Measurements from ENCODE around the gene SLC27A1. TPM values are rescaled to one million over a fixed set of nuclear protein-coding genes. Genes with fewer than 3 reads are reported as not detected.

Gene SLC27A1
- total RNA-seq, 1 donor from 2014 or later, result 9.5 TPM

DNA sequence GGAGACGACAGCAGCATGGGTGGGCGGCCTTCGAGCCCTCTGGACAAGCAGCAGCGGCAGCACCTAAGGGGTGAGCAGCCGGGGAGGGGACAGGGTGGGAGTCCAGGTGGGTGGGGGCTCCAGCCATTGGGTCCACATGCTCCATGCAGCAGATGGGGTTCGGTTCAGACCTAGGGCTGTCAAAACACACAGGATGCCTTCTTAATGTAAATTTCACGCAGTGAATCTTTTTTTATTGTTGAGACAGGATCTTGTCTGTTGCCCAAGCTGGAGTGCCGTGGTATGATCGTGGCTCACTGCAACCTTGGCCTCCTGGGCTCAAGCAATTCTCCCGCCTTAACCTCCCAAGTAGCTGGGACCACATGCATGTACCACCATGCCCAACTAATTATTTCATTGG lies 57.0 kb downstream of the SLC27A1 start:
- no peaks in the 10 kb centered on the region for H3K27me3 ChIP-seq (ENCODE audit: insufficient read depth, low read length)
- no peak overlapping the region for H2AFZ ChIP-seq (ENCODE audit: low read depth, low read length)
- H3K9me3 ChIP-seq (ENCODE audit: insufficient read depth, low read depth, low read length), result peaks cover 6% of the 10 kb centered on the region
- H3K27ac ChIP-seq (ENCODE audit: low read depth, low read length), result no peak overlapping the region
- Mint-ChIP-seq H3K4me3 (ENCODE audit: unreplicated experiment) (no peak overlapping the region), H3K9me3 (ENCODE audit: unreplicated experiment) (peaks cover 5% of the 10 kb centered on the region), H3K27ac (ENCODE audit: unreplicated experiment) (no peak overlapping the region), H3K27me3 (ENCODE audit: low read depth, unreplicated experiment) (peaks cover 13% of the 10 kb centered on the region), H3K4me1 (ENCODE audit: low read depth, unreplicated experiment) (no peaks in the 10 kb centered on the region), H3K36me3 (ENCODE audit: low read depth, unreplicated experiment) (peaks cover 9% of the 10 kb centered on the region)
- no peak overlapping the region for H3K9ac ChIP-seq (ENCODE audit: low read length)
- H3K4me2 ChIP-seq (ENCODE audit: low read length), result no peak overlapping the region
- H3K79me2 ChIP-seq (ENCODE audit: insufficient read depth, low read length), result no peaks in the 10 kb centered on the region
- H4K20me1 ChIP-seq (ENCODE audit: insufficient read depth, low read length), result no peaks in the 10 kb centered on the region
- H3K4me3 ChIP-seq (ENCODE audit: insufficient read depth, low read depth, low read length), result no peak overlapping the region
- FAIRE-seq (no peak), DNase-seq (ENCODE audit: low read depth) (no peak)
- H3K4me1 ChIP-seq (ENCODE audit: insufficient read depth, low read length), result no peaks in the 10 kb centered on the region
- TF ChIP-seq, protein P1, sequence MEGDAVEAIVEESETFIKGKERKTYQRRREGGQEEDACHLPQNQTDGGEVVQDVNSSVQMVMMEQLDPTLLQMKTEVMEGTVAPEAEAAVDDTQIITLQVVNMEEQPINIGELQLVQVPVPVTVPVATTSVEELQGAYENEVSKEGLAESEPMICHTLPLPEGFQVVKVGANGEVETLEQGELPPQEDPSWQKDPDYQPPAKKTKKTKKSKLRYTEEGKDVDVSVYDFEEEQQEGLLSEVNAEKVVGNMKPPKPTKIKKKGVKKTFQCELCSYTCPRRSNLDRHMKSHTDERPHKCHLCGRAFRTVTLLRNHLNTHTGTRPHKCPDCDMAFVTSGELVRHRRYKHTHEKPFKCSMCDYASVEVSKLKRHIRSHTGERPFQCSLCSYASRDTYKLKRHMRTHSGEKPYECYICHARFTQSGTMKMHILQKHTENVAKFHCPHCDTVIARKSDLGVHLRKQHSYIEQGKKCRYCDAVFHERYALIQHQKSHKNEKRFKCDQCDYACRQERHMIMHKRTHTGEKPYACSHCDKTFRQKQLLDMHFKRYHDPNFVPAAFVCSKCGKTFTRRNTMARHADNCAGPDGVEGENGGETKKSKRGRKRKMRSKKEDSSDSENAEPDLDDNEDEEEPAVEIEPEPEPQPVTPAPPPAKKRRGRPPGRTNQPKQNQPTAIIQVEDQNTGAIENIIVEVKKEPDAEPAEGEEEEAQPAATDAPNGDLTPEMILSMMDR (IDR thresholded peaks at IDR 0.05; ENCODE audit: insufficient read depth, low read depth, low read length), result no peak
- no peak for TF ChIP-seq EZH2 (IDR thresholded peaks at IDR 0.05; ENCODE audit: insufficient read depth, low read length)
- H3K36me3 ChIP-seq (ENCODE audit: insufficient read depth, low read length), result no peaks in the 10 kb centered on the region

- no peak for FAIRE-seq
- H3K9ac ChIP-seq (ENCODE audit: low read length), result no peak overlapping the region
- TF ChIP-seq, protein P1 (IDR thresholded peaks at IDR 0.05; ENCODE audit: insufficient read depth, low read depth, low read length), result no peak
- TF ChIP-seq EZH2 (IDR thresholded peaks at IDR 0.05; ENCODE audit: insufficient read depth, low read length), result no peak
These were observed 58.3 kb downstream of the SLC27A1 start for GRCh38 chr19:17528610-17529009.

DNA sequence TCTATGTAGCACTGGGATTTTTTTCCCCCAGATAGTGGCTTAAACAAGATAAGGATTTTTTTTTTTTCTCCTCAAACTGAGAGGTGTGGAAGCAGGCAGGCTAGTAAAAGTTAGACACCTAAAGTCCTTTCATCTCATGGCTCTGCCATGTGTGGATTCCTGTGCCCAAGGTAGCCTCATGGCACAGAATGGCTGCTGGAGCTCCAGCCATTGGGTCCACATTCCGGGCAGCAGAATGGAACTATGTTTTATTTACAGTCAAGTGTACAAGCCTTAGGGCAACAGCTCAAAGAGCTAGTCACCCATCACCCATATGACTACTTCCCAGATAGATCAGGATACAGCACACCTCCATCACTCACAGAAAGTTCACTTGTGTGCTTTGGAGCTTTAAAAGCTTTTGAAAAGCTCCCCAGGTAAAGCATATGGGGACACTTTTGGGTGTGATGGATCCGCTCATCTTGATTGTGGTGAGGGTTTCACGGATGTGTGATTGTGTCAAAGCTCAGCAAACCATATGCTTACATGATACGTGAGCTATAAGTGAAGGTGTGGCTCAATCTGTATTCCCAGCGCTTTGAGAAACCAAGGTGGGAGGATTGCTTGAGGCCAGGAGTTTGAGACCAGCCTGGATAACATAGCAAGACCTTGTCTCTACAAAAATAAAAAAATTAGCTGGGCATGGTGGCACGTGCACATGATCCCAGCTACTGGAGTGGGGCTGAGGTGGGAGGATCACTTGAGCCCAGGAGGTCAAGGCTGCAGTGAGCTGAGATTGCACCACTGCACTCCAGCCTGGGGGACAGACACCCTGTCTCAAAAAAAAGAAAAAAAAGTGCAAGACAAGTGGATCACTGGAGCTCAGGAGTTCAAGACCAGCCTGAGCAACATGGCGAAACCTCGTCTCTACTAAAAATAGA lies 59.2 kb downstream of the SLC27A1 start:
- Mint-ChIP-seq H3K27me3 (ENCODE audit: low read depth, unreplicated experiment) (peaks cover 15% of the 10 kb centered on the region), H3K36me3 (ENCODE audit: low read depth, unreplicated experiment) (peaks cover 6% of the 10 kb centered on the region), H3K9me3 (ENCODE audit: unreplicated experiment) (peaks cover 5% of the 10 kb centered on the region), H3K27ac (ENCODE audit: unreplicated experiment) (no peak overlapping the region), H3K4me3 (ENCODE audit: unreplicated experiment) (no peak overlapping the region), H3K4me1 (ENCODE audit: low read depth, unreplicated experiment) (no peaks in the 10 kb centered on the region)
- Histone ChIP-seq H3K27ac (ENCODE audit: low read depth, low read length) (no peak overlapping the region), H3K36me3 (ENCODE audit: insufficient read depth, low read length) (no peaks in the 10 kb centered on the region), H3K4me1 (ENCODE audit: insufficient read depth, low read length) (no peaks in the 10 kb centered on the region), H3K9me3 (ENCODE audit: insufficient read depth, low read depth, low read length) (peaks cover 6% of the 10 kb centered on the region), H3K4me2 (ENCODE audit: low read length) (no peak overlapping the region), H4K20me1 (ENCODE audit: insufficient read depth, low read length) (no peaks in the 10 kb centered on the region), H3K27me3 (ENCODE audit: insufficient read depth, low read length) (no peaks in the 10 kb centered on the region), H3K79me2 (ENCODE audit: insufficient read depth, low read length) (no peaks in the 10 kb centered on the region), H3K9ac (ENCODE audit: low read length) (no peak overlapping the region), H3K4me3 (ENCODE audit: insufficient read depth, low read depth, low read length) (no peak overlapping the region), H2AFZ (ENCODE audit: low read depth, low read length) (no peak overlapping the region)
- FAIRE-seq (no peak), DNase-seq (ENCODE audit: low read depth) (no peak)
- TF ChIP-seq EZH2 (IDR thresholded peaks at IDR 0.05; ENCODE audit: insufficient read depth, low read length), result no peak
- TF ChIP-seq, protein P1 (IDR thresholded peaks at IDR 0.05; ENCODE audit: insufficient read depth, low read depth, low read length), result no peak

More at GRCh38 chr19:17528610-17529009, 58.3 kb downstream of the SLC27A1 start:
- Mint-ChIP-seq H3K4me3 (ENCODE audit: unreplicated experiment) (no peak overlapping the region), H3K4me1 (ENCODE audit: low read depth, unreplicated experiment) (no peaks in the 10 kb centered on the region), H3K36me3 (ENCODE audit: low read depth, unreplicated experiment) (peaks cover 6% of the 10 kb centered on the region), H3K9me3 (ENCODE audit: unreplicated experiment) (peaks cover 5% of the 10 kb centered on the region), H3K27ac (ENCODE audit: unreplicated experiment) (no peak overlapping the region), H3K27me3 (ENCODE audit: low read depth, unreplicated experiment) (peaks cover 15% of the 10 kb centered on the region)
- H3K36me3 ChIP-seq (ENCODE audit: insufficient read depth, low read length), result no peaks in the 10 kb centered on the region
- H3K4me3 ChIP-seq (ENCODE audit: insufficient read depth, low read depth, low read length), result no peak overlapping the region
- H3K9me3 ChIP-seq (ENCODE audit: insufficient read depth, low read depth, low read length), result peaks cover 6% of the 10 kb centered on the region
- H4K20me1 ChIP-seq (ENCODE audit: insufficient read depth, low read length), result no peaks in the 10 kb centered on the region
- H3K4me2 ChIP-seq (ENCODE audit: low read length), result no peak overlapping the region
- no peak for DNase-seq (ENCODE audit: low read depth)
- no peaks in the 10 kb centered on the region for H3K79me2 ChIP-seq (ENCODE audit: insufficient read depth, low read length)
- H3K27me3 ChIP-seq (ENCODE audit: insufficient read depth, low read length), result no peaks in the 10 kb centered on the region
- no peaks in the 10 kb centered on the region for H3K4me1 ChIP-seq (ENCODE audit: insufficient read depth, low read length)
- H3K27ac ChIP-seq (ENCODE audit: low read depth, low read length), result no peak overlapping the region
- no peak overlapping the region for H2AFZ ChIP-seq (ENCODE audit: low read depth, low read length)
